NT2/D1 (cell line): Measurements from ENCODE around the gene ACER3.

Experiments used
- SUZ12 ChIP-seq: IDR thresholded peaks from 2 replicates; pipeline ENCODE4 v1.6.1; 2011; ENCODE audit not compliant: insufficient read length, insufficient read depth; ENCODE audit errors: extremely low read depth
- YY1 ChIP-seq: IDR thresholded peaks from 2 replicates; pipeline ENCODE4 v1.6.1; 2011; ENCODE audit not compliant: insufficient read length, insufficient read depth
- ZNF274 ChIP-seq: IDR thresholded peaks from 2 replicates; pipeline ENCODE4 v1.6.1; 2011; ENCODE audit warnings: mild to moderate bottlenecking, low read depth, low read length

GRCh38 chr11:76885390-76886097, 24.8 kb downstream of the ACER3 start:
- TF ChIP-seq ZNF274 (no peak), SUZ12 (no peak), YY1 (no peak)
